Stromal cell of bone marrow (primary cell): ENCODE results near the gene ATG14.
"Not testable (repeated sequence)": the region's sequence is repeated elsewhere in the genome, so short reads cannot be mapped to it uniquely, and the experiment has no call there.

Experiments used
- DNase-seq: peaks from one replicate; pipeline ENCODE4 v3.0.0-alpha.2; 2012; ENCODE audit warnings: low read depth

The ATG14 gene

GRCh38 chr14:55433880-55434804 is 22.5 kb upstream of the ATG14 start:
- DNase-seq: no peak

GRCh38 chr14:55432628-55433027 is 21.0 kb upstream of the ATG14 start:
- DNase-seq: no peak

GRCh38 chr14:55430024-55430690 is 18.5 kb upstream of the ATG14 start:
- DNase-seq: peak; percentile 49

- no peak for DNase-seq
Measured at GRCh38 chr14:55427439-55427838, 15.8 kb upstream of the ATG14 start.

GRCh38 chr14:55426891-55427290 is 15.3 kb upstream of the ATG14 start:
- no peak for DNase-seq

- DNase-seq: no peak
Measured at GRCh38 chr14:55425091-55425490, 13.5 kb upstream of the ATG14 start.

- no peak for DNase-seq
Measured at GRCh38 chr14:55423969-55424368, 12.3 kb upstream of the ATG14 start.

GRCh38 chr14:55422338-55422737 is 10.7 kb upstream of the ATG14 start:
- not testable (repeated sequence) for DNase-seq

- no peak for DNase-seq
Measured at GRCh38 chr14:55419663-55420062, 8.0 kb upstream of the ATG14 start.

GRCh38 chr14:55418411-55418810 is 6.8 kb upstream of the ATG14 start:
- DNase-seq: no peak

GRCh38 chr14:55417955-55418354 is 6.3 kb upstream of the ATG14 start:
- DNase-seq: no peak

- DNase-seq: no peak
Measured at GRCh38 chr14:55416866-55417265, 5.2 kb upstream of the ATG14 start.

GRCh38 chr14:55414551-55414950 is 2.9 kb upstream of the ATG14 start:
- no peak for DNase-seq

GRCh38 chr14:55412676-55413075 is 1.0 kb upstream of the ATG14 start:
- DNase-seq: no peak

GRCh38 chr14:55410876-55411275 is 754 bp downstream of the ATG14 start:
- DNase-seq: no peak

GRCh38 chr14:55404173-55404854 is 7.3 kb downstream of the ATG14 start:
- DNase-seq: no peak

- no peak for DNase-seq
Measured at GRCh38 chr14:55401751-55402150, 9.9 kb downstream of the ATG14 start.

GRCh38 chr14:55399852-55400251 is 11.8 kb downstream of the ATG14 start:
- no peak for DNase-seq

- DNase-seq: no peak
Measured at GRCh38 chr14:55399183-55399582, 12.4 kb downstream of the ATG14 start.

GRCh38 chr14:55398679-55399078 is 13.0 kb downstream of the ATG14 start:
- peak; percentile 95 for DNase-seq

GRCh38 chr14:55389330-55389729 is 22.3 kb downstream of the ATG14 start:
- DNase-seq: peak; percentile 44

- DNase-seq: no peak
Measured at GRCh38 chr14:55388160-55388559, 23.5 kb downstream of the ATG14 start.

- DNase-seq: no peak
Measured at GRCh38 chr14:55387121-55387520, 24.5 kb downstream of the ATG14 start.
